RKO (cell line): ENCODE data around the gene HYCC1.
"Not testable (repeated sequence)": the region's sequence is repeated elsewhere in the genome, so short reads cannot be mapped to it uniquely, and the experiment has no call there.

ENCODE experiments used
- DNase-seq: peaks from one replicate; pipeline ENCODE4 v3.0.0-alpha.2; 2016; ENCODE audit warnings: low spot score

The HYCC1 gene

DNA sequence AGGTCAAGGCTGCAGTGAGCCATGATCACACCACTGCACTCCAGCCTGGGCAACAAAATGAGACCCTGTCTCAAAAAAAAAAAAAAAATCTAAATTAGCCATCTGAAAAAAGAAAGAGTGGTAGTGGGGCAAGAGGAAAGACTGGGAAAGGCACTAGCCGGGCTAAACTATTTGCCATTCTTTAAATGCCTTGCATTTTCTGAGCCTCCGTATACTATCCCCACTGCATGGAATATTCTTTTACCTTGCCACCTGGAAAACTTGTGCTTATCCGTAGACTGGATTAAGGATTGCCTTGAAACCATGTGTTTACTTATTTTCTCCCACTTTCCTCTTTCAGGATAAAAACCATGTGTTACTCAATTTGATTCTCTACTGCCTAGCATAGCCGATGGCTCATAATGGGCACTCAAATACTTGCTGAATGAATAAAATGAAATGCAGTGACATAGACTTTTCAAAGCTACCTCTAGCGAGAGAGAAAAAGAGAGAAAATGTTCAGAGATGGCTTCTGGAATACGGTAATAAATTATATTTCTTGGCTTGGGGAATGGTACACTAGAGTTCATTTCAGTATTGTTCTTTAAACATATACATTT lies 30.6 kb downstream of the HYCC1 start:
- DNase-seq = no peak

DNA sequence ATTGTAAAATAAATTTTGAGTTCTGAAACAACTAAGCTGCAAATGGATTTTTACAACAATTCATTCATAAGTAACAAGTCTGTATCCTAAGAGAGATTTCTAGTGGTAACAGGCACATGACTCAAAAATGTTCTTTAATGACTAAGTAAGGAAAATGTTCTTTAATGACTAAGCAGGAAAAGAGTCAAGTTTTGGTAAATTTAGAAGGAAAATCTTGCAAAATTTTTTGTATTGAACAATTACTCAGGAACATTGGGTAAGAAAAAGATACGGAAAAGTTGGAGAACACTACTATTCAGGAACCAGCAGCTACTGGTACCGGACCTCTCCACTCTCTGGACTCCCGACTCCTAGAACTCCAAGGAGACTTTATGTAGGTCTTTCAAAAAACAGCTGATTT lies 33.5 kb downstream of the HYCC1 start:
- peak; percentile 72 for DNase-seq

DNA sequence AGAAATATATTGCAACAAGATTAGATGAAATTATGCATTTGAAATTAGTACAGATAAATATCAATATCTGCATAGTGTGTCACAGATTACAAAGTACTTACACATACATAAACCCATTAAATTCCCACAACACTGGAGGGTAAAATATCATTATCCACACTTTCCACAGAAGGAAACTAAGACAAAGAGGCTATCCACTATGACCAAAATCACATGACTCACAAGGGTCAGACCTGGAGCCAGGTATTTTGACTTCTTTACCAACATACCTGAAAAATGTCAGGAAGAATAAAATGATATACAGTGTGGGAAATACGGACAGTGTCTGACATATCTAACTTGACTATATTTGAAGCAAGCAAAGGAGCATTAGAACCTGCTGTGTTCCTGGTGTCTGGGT lies 34.1 kb downstream of the HYCC1 start:
- no peak for DNase-seq

DNA sequence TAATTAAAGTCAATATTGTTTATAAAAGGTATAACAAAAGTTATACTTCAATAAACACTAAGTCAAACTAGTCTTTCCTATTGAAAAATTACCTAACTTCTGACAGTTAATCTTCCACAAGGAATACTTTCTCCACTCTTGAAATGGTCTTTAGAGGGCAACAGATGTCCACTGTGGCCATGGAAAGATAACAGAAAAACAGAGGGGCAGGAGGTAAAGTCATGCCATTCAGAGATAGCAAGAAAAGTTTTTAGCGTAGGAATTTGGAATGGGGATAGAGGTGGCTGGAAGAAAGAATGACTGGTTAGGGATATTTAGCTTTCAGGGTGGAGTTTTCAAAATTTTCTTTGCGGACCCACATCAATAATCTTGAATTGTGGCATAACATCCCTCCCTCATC lies 34.7 kb downstream of the HYCC1 start:
- DNase-seq = no peak

DNA sequence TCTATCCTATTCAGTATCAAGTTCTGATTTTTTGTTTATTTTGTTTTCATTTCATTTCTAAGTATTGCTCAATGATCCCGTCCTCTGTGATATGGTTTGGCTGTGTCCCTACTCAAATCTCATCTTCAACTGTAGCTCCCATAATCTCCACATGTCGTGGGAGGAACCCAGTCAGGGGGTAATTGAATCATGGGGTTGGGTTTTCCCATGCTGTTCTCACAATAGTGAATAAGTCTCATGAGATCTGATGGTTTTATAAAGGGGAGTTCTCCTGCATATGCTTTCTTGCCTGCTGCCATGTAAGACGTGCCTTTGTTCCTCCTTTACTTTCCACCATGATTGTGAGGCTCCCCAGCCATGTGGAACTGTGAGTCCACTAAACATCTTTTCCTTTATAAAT lies 39.3 kb downstream of the HYCC1 start:
- not testable (repeated sequence) for DNase-seq

DNA sequence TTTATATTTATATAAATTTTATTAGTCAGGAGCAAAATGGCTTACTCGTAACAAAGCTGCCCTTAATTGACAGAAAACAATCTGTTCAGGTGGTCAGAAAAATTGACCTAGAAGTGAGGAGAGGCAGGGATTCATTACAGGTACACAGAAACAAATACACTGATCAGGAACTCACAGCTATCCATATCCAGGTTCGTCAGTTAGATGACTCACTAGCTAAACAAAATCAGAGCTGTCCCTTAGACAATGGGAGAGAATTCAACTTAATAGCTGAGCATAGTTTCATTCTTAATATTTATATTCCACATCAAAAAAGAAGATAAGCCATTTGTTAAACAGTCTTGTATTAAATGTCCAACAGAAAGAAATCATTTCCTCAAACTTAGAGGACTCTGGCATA lies 41.7 kb downstream of the HYCC1 start:
- DNase-seq = no peak

DNA sequence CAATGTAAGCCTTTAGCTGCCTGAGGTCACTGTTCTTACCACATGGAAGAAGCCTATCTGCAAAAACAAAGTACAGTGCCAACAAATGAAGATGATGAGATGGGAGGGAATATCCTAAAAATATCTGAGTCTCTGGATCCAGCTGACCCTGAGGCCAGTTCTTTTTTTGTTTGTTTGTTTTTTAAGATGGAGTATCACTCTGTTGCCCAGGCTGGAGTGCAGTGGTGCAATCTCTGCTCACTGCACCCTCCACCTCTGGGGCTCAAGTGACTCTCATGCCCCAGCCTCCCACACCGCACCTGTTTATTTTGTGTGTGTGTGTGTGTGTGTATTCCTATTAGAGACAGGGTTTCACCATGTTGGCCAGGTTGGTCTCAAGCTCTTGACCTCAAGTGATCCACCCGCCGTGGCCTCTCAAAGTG lies 44.9 kb downstream of the HYCC1 start:
- DNase-seq = no peak
